ENCODE results near the gene MAGI1.
"Not testable (repeated sequence)": the region's sequence is repeated elsewhere in the genome, so short reads cannot be mapped to it uniquely, and the experiment has no call there.

Gene MAGI1

GRCh38 chr3:65521032-65521431 is 517.7 kb downstream of the MAGI1 start:
- Histone ChIP-seq H3K27me3 (ENCODE audit: low read length) (no peaks in the 10 kb centered on the region), H3K4me2 (ENCODE audit: low read depth, low read length, poor library complexity, severe bottlenecking) (no peak overlapping the region), H3K27ac (ENCODE audit: low read depth, low read length) (no peak overlapping the region), H3K9ac (ENCODE audit: low read length) (no peak overlapping the region), H3K36me3 (ENCODE audit: low read length) (no peaks in the 10 kb centered on the region), H3K9me3 (ENCODE audit: insufficient read depth, low read length) (no peaks in the 10 kb centered on the region), H4K20me1 (ENCODE audit: low read depth, low read length) (no peaks in the 10 kb centered on the region), H3K9me2 (replicated peaks; ENCODE audit: insufficient read depth, low read length) (no peaks in the 10 kb centered on the region), H3K4me3 (ENCODE audit: insufficient read depth, low read length, poor library complexity, severe bottlenecking) (no peak overlapping the region), H3K79me2 (ENCODE audit: insufficient read depth, low read length) (no peaks in the 10 kb centered on the region), H3F3A (ENCODE audit: insufficient read depth) (no peaks in the 10 kb centered on the region), H2AFZ (ENCODE audit: low read depth, low read length, severe bottlenecking) (no peak overlapping the region)
- TF ChIP-seq EZH2phosphoT487 (conservative IDR thresholded peaks at IDR 0.05; ENCODE audit: low read length), result no peak
- TF ChIP-seq, protein P1, sequence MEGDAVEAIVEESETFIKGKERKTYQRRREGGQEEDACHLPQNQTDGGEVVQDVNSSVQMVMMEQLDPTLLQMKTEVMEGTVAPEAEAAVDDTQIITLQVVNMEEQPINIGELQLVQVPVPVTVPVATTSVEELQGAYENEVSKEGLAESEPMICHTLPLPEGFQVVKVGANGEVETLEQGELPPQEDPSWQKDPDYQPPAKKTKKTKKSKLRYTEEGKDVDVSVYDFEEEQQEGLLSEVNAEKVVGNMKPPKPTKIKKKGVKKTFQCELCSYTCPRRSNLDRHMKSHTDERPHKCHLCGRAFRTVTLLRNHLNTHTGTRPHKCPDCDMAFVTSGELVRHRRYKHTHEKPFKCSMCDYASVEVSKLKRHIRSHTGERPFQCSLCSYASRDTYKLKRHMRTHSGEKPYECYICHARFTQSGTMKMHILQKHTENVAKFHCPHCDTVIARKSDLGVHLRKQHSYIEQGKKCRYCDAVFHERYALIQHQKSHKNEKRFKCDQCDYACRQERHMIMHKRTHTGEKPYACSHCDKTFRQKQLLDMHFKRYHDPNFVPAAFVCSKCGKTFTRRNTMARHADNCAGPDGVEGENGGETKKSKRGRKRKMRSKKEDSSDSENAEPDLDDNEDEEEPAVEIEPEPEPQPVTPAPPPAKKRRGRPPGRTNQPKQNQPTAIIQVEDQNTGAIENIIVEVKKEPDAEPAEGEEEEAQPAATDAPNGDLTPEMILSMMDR (IDR thresholded peaks at IDR 0.05; ENCODE audit: insufficient read depth, low read length, poor library complexity, severe bottlenecking), result no peak

- TF ChIP-seq, protein P1 (IDR thresholded peaks at IDR 0.05; ENCODE audit: insufficient read depth, low read length, poor library complexity, severe bottlenecking), result no peak
- no peak for TF ChIP-seq EZH2phosphoT487 (conservative IDR thresholded peaks at IDR 0.05; ENCODE audit: low read length)
- Histone ChIP-seq H3K4me3 (ENCODE audit: insufficient read depth, low read length, poor library complexity, severe bottlenecking) (no peak overlapping the region), H3F3A (ENCODE audit: insufficient read depth) (no peaks in the 10 kb centered on the region), H3K27me3 (ENCODE audit: low read length) (no peaks in the 10 kb centered on the region), H4K20me1 (ENCODE audit: low read depth, low read length) (no peaks in the 10 kb centered on the region), H3K9me2 (replicated peaks; ENCODE audit: insufficient read depth, low read length) (no peaks in the 10 kb centered on the region), H3K27ac (ENCODE audit: low read depth, low read length) (no peak overlapping the region), H3K4me2 (ENCODE audit: low read depth, low read length, poor library complexity, severe bottlenecking) (no peak overlapping the region), H3K9me3 (ENCODE audit: insufficient read depth, low read length) (no peaks in the 10 kb centered on the region), H3K9ac (ENCODE audit: low read length) (no peak overlapping the region), H3K79me2 (ENCODE audit: insufficient read depth, low read length) (no peaks in the 10 kb centered on the region), H2AFZ (ENCODE audit: low read depth, low read length, severe bottlenecking) (no peak overlapping the region), H3K36me3 (ENCODE audit: low read length) (no peaks in the 10 kb centered on the region)
Observed at GRCh38 chr3:65516998-65517397, 521.7 kb downstream of the MAGI1 start.

DNA sequence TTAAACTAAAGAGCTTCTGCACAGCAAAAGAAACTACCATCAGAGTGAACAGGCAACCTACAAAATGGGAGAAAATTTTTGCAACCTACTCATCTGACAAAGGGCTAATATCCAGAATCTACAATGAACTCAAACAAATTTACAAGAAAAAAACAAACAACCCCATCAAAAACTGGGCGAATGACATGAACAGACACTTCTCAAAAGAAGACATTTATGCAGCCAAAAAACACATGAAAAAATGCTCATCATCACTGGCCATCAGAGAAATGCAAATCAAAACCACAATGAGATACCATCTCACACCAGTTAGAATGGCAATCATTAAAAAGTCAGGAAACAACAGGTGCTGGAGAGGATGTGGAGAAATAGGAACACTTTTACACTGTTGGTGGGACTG is 524.4 kb downstream of the MAGI1 start:
- not testable (repeated sequence) for H2AFZ ChIP-seq (ENCODE audit: low read depth, low read length, severe bottlenecking); H4K20me1 ChIP-seq (ENCODE audit: low read depth, low read length); H3K9me2 ChIP-seq (replicated peaks; ENCODE audit: insufficient read depth, low read length)

DNA sequence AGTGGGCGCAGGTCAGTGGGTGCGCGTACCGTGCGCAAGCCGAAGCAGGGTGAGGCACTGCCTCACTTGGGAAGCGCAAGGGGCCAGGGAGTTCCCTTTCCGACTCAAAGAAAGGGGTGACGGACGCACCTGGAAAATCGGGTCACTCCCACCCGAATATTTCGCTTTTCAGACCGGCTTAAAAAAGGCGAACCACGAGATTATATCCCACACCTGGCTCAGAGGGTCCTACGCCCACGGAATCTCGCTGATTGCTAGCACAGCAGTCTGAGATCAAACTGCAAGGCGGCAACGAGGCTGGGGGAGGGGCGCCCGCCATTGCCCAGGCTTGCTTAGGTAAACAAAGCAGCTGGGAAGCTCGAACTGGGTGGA is 529.3 kb downstream of the MAGI1 start:
- H3K27me3 ChIP-seq (ENCODE audit: low read length); H3K9ac ChIP-seq (ENCODE audit: low read length); H3K4me3 ChIP-seq (ENCODE audit: insufficient read depth, low read length, poor library complexity, severe bottlenecking); H3K9me3 ChIP-seq (ENCODE audit: insufficient read depth, low read length); H3K4me2 ChIP-seq (ENCODE audit: low read depth, low read length, poor library complexity, severe bottlenecking); H3K79me2 ChIP-seq (ENCODE audit: insufficient read depth, low read length); H2AFZ ChIP-seq (ENCODE audit: low read depth, low read length, severe bottlenecking); H4K20me1 ChIP-seq (ENCODE audit: low read depth, low read length); H3K9me2 ChIP-seq (replicated peaks; ENCODE audit: insufficient read depth, low read length); H3K36me3 ChIP-seq (ENCODE audit: low read length); H3F3A ChIP-seq (ENCODE audit: insufficient read depth); H3K27ac ChIP-seq (ENCODE audit: low read depth, low read length): not testable (repeated sequence)

More for the DNA sequence above, 524.4 kb downstream of the MAGI1 start:
- not testable (repeated sequence) for H3K4me3 ChIP-seq (ENCODE audit: insufficient read depth, low read length, poor library complexity, severe bottlenecking); H3K4me2 ChIP-seq (ENCODE audit: low read depth, low read length, poor library complexity, severe bottlenecking); H3K9me3 ChIP-seq (ENCODE audit: insufficient read depth, low read length); H3F3A ChIP-seq (ENCODE audit: insufficient read depth); H3K79me2 ChIP-seq (ENCODE audit: insufficient read depth, low read length); H3K27ac ChIP-seq (ENCODE audit: low read depth, low read length); H3K36me3 ChIP-seq (ENCODE audit: low read length); H3K9ac ChIP-seq (ENCODE audit: low read length); H3K27me3 ChIP-seq (ENCODE audit: low read length)
